A673 (cell line): Measurements from ENCODE around the gene GABRR1. TPM values are rescaled to one million over a fixed set of nuclear protein-coding genes. Genes with fewer than 3 reads are reported as not detected.

Experiments
- BruUV-seq: library from RNA; stranded (reverse); fragments of 400-500 nt; replicated peaks from 2 replicates; lab custom pipeline; 2021; lab: Mats Ljungman, UMichigan
- CTCF ChIA-PET: fragments of 300-600 bp; sonication (Branson Sonifier 250); formaldehyde crosslinking; loops from one replicate; lab custom pipeline; 2022; ENCODE audit warnings: antibody characterized with exemption; lab: Charles Lee
- POLR2A ChIA-PET: fragments of 300-600 bp; sonication (Branson Sonifier 250); formaldehyde crosslinking; loops from one replicate; lab custom pipeline; 2022; ENCODE audit warnings: antibody characterized with exemption; ENCODE audit not compliant: low non-redundant PET; lab: Charles Lee
- DNase-seq: peaks from one replicate; pipeline ENCODE4 v3.0.0-alpha.2; 2015; ENCODE audit warnings: low spot score
- H3K27ac ChIP-seq: fragments of 200-600 bp; sonication (generic); 2 replicates; pipeline ENCODE4 v1.5.1; 2016; ENCODE audit warnings: mixed run types, low read depth, mild to moderate bottlenecking, mixed read lengths, antibody characterized with exemption, low read length; ENCODE audit not compliant: poor library complexity, severe bottlenecking
- H3K27me3 ChIP-seq: fragments of 200-600 bp; sonication (generic); replicated peaks from 2 replicates; pipeline ENCODE4 v1.6.1; 2017; ENCODE audit warnings: mixed run types, low read depth, mild to moderate bottlenecking, mixed read lengths, antibody characterized with exemption, low read length; ENCODE audit not compliant: insufficient read depth, poor library complexity
- H3K36me3 ChIP-seq: fragments of 200-600 bp; sonication (generic); 2 replicates; pipeline ENCODE4 v1.6.1; 2016; ENCODE audit warnings: mixed run types, mild to moderate bottlenecking, mixed read lengths, antibody characterized with exemption, low read length; ENCODE audit not compliant: insufficient read depth, poor library complexity, severe bottlenecking
- H3K4me1 ChIP-seq: fragments of 200-600 bp; sonication (generic); 2 replicates; pipeline ENCODE4 v1.6.1; 2017; ENCODE audit warnings: mixed run types, mild to moderate bottlenecking, mixed read lengths, antibody characterized with exemption, low read length; ENCODE audit not compliant: insufficient read depth, poor library complexity, severe bottlenecking
- H3K4me3 ChIP-seq: fragments of 200-600 bp; sonication (generic); 2 replicates; pipeline ENCODE4 v1.5.1; 2016; ENCODE audit warnings: low read depth, mixed run types, mild to moderate bottlenecking, mixed read lengths, low read length; ENCODE audit not compliant: poor library complexity, severe bottlenecking
- H3K9me3 ChIP-seq: fragments of 200-600 bp; sonication (generic); 2 replicates; pipeline ENCODE4 v1.6.1; 2016; ENCODE audit warnings: mixed run types, low read depth, mild to moderate bottlenecking, mixed read lengths, antibody characterized with exemption, low read length; ENCODE audit not compliant: poor library complexity, severe bottlenecking
- EZH2 ChIP-seq: fragments of 200-600 bp; sonication (generic); IDR thresholded peaks from 2 replicates; pipeline ENCODE4 v1.6.1; 2017; ENCODE audit warnings: borderline replicate concordance, low read depth, mild to moderate bottlenecking, mixed read lengths, antibody characterized with exemption, low read length; ENCODE audit not compliant: poor library complexity, severe bottlenecking
- intact Hi-C: fragments of 100-400 bp; cut with micrococcal nuclease; formaldehyde crosslinking; loops from one replicate; pipeline ENCODE4 v1.10.0; 2022; ENCODE audit not compliant: unreplicated experiment
- total RNA-seq: library from RNA; stranded (reverse); gene quantifications from 2 replicates; pipeline ENCODE4 v1.2.3, GENCODE V29; 2021
- TF ChIP-seq, protein P1 (sequence below): fragments of 300-800, 200-600 bp; sonication (generic); conservative IDR thresholded peaks from 2 replicates; pipeline ENCODE4 v1.5.1; 2017; ENCODE audit warnings: low read depth, mild to moderate bottlenecking, antibody characterized with exemption, low read length, moderate library complexity, mixed read lengths

The GABRR1 gene
- total RNA-seq, 1 experiment from 2014 or later: 0.67 TPM

DNA sequence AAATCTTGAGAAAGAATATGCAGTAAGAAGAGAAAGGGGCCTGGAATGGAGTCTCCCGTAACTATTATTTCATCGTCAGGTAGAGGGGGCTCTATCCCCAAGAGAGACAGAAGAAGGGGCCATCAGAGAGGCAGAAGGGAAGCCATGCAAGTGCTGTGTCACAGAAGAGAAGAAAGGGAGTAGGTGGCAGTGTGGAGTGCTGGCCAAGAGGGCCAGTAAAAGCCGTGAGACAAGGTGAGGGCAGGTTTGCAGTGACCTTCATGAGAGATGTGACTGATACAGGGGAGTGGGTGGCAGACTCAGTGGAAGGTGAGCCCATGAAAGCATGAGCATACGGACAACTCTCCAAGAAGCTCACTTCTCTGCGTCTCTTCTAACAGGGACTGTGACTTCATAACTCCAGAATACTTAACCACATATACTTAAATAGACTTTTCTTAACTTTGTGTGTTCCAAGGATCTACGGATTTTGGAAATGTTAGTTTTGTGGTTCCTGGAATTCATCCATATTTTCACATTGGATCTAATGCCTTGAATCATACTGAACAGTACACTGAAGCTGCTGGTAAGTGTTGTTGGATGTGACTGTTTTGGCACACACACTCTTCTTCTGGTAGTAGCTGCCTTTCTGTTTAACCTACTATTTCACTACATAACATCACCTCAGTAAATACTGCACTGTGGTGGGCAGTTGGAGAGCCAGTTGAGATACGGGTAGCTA lies 55.7 kb downstream of the GABRR1 start:
- ChIA-PET POLR2A (no interaction called here), CTCF (no interaction called here)
- DNase-seq: no peak
- H3K36me3 ChIP-seq: peaks cover 46% of the 10 kb centered on the region
- TF ChIP-seq EZH2: no peak
- TF ChIP-seq, protein P1, sequence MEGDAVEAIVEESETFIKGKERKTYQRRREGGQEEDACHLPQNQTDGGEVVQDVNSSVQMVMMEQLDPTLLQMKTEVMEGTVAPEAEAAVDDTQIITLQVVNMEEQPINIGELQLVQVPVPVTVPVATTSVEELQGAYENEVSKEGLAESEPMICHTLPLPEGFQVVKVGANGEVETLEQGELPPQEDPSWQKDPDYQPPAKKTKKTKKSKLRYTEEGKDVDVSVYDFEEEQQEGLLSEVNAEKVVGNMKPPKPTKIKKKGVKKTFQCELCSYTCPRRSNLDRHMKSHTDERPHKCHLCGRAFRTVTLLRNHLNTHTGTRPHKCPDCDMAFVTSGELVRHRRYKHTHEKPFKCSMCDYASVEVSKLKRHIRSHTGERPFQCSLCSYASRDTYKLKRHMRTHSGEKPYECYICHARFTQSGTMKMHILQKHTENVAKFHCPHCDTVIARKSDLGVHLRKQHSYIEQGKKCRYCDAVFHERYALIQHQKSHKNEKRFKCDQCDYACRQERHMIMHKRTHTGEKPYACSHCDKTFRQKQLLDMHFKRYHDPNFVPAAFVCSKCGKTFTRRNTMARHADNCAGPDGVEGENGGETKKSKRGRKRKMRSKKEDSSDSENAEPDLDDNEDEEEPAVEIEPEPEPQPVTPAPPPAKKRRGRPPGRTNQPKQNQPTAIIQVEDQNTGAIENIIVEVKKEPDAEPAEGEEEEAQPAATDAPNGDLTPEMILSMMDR: no peak
- BruUV-seq: no TSS peak
- intact Hi-C loops: no loop called here
- no peaks in the 10 kb centered on the region for H3K27me3 ChIP-seq
- H3K4me1 ChIP-seq: no peaks in the 10 kb centered on the region
- no peak overlapping the region for H3K27ac ChIP-seq
- H3K4me3 ChIP-seq: no peak overlapping the region
- H3K9me3 ChIP-seq: no peaks in the 10 kb centered on the region

DNA sequence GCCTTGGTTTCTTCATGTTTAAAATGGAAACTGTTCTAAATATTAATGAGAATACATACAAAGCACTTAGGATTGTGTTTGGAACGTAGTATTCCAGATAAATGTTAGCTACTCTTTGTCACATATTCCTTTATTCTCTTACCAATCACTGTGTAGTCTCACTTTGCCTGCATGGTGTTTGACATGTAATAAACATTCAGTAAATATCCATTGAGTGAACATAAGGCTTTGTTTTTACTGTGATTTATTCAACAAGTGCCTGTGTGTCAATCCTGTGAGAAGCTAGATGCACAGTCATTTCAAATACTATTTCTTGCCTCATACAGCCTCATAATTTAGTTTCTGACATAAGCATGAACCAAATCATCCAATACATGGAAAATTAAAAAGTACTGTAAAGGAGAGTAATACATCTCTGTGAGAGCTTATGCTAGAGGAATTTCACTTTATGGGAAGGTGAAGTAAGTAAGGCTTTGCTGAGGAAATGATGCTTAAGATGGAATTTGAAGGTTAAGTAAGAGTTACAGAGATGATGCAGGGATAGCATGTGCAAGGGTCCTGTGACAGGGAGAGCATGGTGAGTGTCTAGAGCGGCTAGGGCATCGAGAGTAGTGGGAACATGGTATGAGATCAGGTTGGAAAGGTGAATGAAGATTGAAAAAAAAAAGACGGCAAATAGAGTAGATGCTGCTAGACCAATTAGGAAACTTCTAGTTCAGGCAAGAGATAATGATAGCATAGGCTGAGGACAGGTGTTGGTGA lies 56.6 kb downstream of the GABRR1 start:
- no peak for DNase-seq
- intact Hi-C loops: no loop called here
- Histone ChIP-seq H3K9me3 (no peaks in the 10 kb centered on the region), H3K4me3 (no peak overlapping the region), H3K27ac (no peak overlapping the region), H3K27me3 (no peaks in the 10 kb centered on the region), H3K4me1 (no peaks in the 10 kb centered on the region), H3K36me3 (peaks cover 42% of the 10 kb centered on the region)
- TF ChIP-seq, protein P1: no peak
- no peak for TF ChIP-seq EZH2
- BruUV-seq: no TSS peak
- POLR2A ChIA-PET: interaction anchor here (0.5 kb wide), 1 partner anchor 137 kb away, joined by 3 read pairs; no protein-coding TSS in a partner anchor
- CTCF ChIA-PET: no interaction called here

DNA sequence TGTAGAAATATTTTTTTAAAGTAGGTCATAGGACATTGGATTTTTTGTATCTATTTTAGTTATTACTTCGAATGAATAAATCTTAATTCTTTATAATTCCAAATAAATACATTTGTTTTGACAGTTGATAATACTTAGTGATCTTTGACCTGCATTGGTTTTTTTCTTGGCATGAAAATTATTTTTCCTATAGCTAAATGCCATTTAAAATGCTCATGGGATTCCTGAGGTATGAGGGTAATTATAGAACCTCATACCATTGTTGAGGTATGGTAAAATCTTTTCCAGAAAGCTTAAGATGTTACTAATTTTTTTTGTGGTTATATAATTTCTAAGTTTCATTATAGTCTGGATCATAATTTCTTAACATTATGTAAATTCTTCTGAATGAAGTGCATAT lies 63.0 kb downstream of the GABRR1 start:
- BruUV-seq: no TSS peak
- Histone ChIP-seq H3K27me3 (no peaks in the 10 kb centered on the region), H3K9me3 (no peaks in the 10 kb centered on the region), H3K36me3 (peaks cover 24% of the 10 kb centered on the region), H3K27ac (no peak overlapping the region), H3K4me3 (no peak overlapping the region), H3K4me1 (no peaks in the 10 kb centered on the region)
- TF ChIP-seq, protein P1: no peak
- ChIA-PET CTCF (no interaction called here), POLR2A (no interaction called here)
- DNase-seq: no peak
- intact Hi-C loops: no loop called here
